ENCODE data around the gene TSEN15.
"Not testable (repeated sequence)": the region's sequence is repeated elsewhere in the genome, so short reads cannot be mapped to it uniquely, and the experiment has no call there.

Gene TSEN15

GRCh38 chr1:184031409-184032107 lies 20.0 kb upstream of the TSEN15 start:
- DNase-seq = no peak

GRCh38 chr1:184032306-184032929 lies 19.1 kb upstream of the TSEN15 start:
- no peak for DNase-seq

- DNase-seq = no peak
Measured at GRCh38 chr1:184032930-184033418, 18.6 kb upstream of the TSEN15 start.

GRCh38 chr1:184033711-184034167 lies 17.8 kb upstream of the TSEN15 start:
- DNase-seq = no peak

- DNase-seq = no peak
Measured at GRCh38 chr1:184034761-184035379, 16.7 kb upstream of the TSEN15 start.

GRCh38 chr1:184035719-184036516 lies 15.6 kb upstream of the TSEN15 start:
- DNase-seq = no peak

GRCh38 chr1:184036517-184036949 lies 15.0 kb upstream of the TSEN15 start:
- no peak for DNase-seq

GRCh38 chr1:184037849-184038591 lies 13.5 kb upstream of the TSEN15 start:
- DNase-seq = no peak

GRCh38 chr1:184039126-184039525 lies 12.4 kb upstream of the TSEN15 start:
- no peak for DNase-seq

- no peak for DNase-seq
Measured at GRCh38 chr1:184041731-184042130, 9.8 kb upstream of the TSEN15 start.

GRCh38 chr1:184043315-184043714 lies 8.2 kb upstream of the TSEN15 start:
- DNase-seq = not testable (repeated sequence)

GRCh38 chr1:184044603-184045376 lies 6.7 kb upstream of the TSEN15 start:
- no peak for DNase-seq

- not testable (repeated sequence) for DNase-seq
Measured at GRCh38 chr1:184047541-184047940, 4.0 kb upstream of the TSEN15 start.

GRCh38 chr1:184048561-184049240 lies 2.8 kb upstream of the TSEN15 start:
- DNase-seq = no peak

- no peak for DNase-seq
Measured at GRCh38 chr1:184049291-184049690, 2.2 kb upstream of the TSEN15 start.

- no peak for DNase-seq
Measured at GRCh38 chr1:184049836-184050468, 1.6 kb upstream of the TSEN15 start.

GRCh38 chr1:184050636-184051035 lies 894 bp upstream of the TSEN15 start:
- no peak for DNase-seq

- DNase-seq = no peak
Measured at GRCh38 chr1:184051138-184051484, 419 bp upstream of the TSEN15 start.

- DNase-seq = no peak
Measured at GRCh38 chr1:184052194-184052559, 647 bp downstream of the TSEN15 start.

- no peak for DNase-seq
Measured at GRCh38 chr1:184052750-184053149, 1.2 kb downstream of the TSEN15 start.

GRCh38 chr1:184053881-184054280 lies 2.4 kb downstream of the TSEN15 start:
- DNase-seq = no peak
